Stomach (tissue), 9 donors: ENCODE results near the gene RPL28. TPM values are rescaled to one million over a fixed set of nuclear protein-coding genes. Genes with fewer than 3 reads are reported as not detected.

Experiments used
- DNase-seq, 2 donors: peaks; one replicate each; pipeline versions ENCODE4 v3.0.0 to v3.0.0-alpha.2; 2013 to 2019
- H3K27ac ChIP-seq, 5 donors: fragments of 200-600 bp in 4 of 5; sonication (generic) in 4 of 5; one replicate each; pipeline ENCODE4 v1.5.1; 2013 to 2019; ENCODE audit warnings: mild to moderate bottlenecking in 1 of 5, moderate library complexity in 1 of 5
- H3K27me3 ChIP-seq, 3 donors: fragments of 200-600 bp; sonication (generic); one replicate each; pipeline ENCODE4 v1.5.1; 2017 to 2019; ENCODE audit warnings: mixed run types in 1 of 3
- H3K36me3 ChIP-seq, 4 donors: fragments of 200-600 bp; sonication (generic); 1 replicate in 3 of 4; 2 replicates in 1 of 4; pipeline ENCODE4 v1.5.1; 2016 to 2019
- H3K4me1 ChIP-seq, 4 donors: fragments of 200-600 bp; sonication (generic); one replicate each; pipeline ENCODE4 v1.5.1; 2016 to 2019
- H3K4me3 ChIP-seq, 4 donors: fragments of 200-600 bp; sonication (generic) in 3 of 4; one replicate each; pipeline ENCODE4 v1.5.1; 2016 to 2019; ENCODE audit warnings: mild to moderate bottlenecking in 1 of 4
- H3K9me3 ChIP-seq, 4 donors: fragments of 200-600 bp; sonication (generic); one replicate each; pipeline ENCODE4 v1.5.1; 2016 to 2019
- EP300 ChIP-seq: sonication (generic); formaldehyde crosslinking; IDR thresholded peaks from one replicate; pipeline ENCODE4 v1.6.1; 2017; ENCODE audit warnings: antibody characterized with exemption
- POLR2A ChIP-seq, 4 donors: fragments of 450-650 bp; IDR thresholded peaks; one replicate each; pipeline ENCODE4 v1.6.1; 2016; ENCODE audit warnings: antibody characterized with exemption in 4 of 4, control low read depth in 2 of 4, mild to moderate bottlenecking in 1 of 4, moderate library complexity in 1 of 4
- POLR2AphosphoS5 ChIP-seq, 3 donors: sonication (generic); formaldehyde crosslinking; IDR thresholded peaks; one replicate each; pipeline ENCODE4 v1.6.1; 2016; ENCODE audit warnings: antibody characterized with exemption in 3 of 3
- WGBS, 5 donors: extraction: QIAGEN DNeasy Blood & Tissue Kit in 3 of 5; methylation state at CpG; one replicate each; pipeline versions ENCODE4 v1.1.5 to v1.1.7; 2013 to 2018; 5-methylcytosine and 5-hydroxymethylcytosine counted together
- intact Hi-C: fragments of 100-400 bp; cut with DNase I; formaldehyde crosslinking; loops from one replicate; pipeline ENCODE4 v1.15.1; 2023; ENCODE audit warnings: low total_unique reads
- polyA plus RNA-seq, 3 donors: library from polyadenylated mRNA; stranded (reverse); fragments of 200-250 nt; gene quantifications; one replicate each; pipeline ENCODE4 v1.2.3, GENCODE V29; 2013
- total RNA-seq, 5 donors: library from RNA; depleted of rRNA; stranded (reverse); fragments of >200 nt; gene quantifications; one replicate each; pipeline versions ENCODE4 v1.1.0 to v1.2.3, GENCODE V29; 2014 to 2016
- TF ChIP-seq, protein P1 (sequence below), 7 experiments: fragments of 450-650 bp in 4 of 7; fragments of 200-600 bp in 3 of 7; sonication (generic) in 3 of 7; IDR thresholded peaks; one replicate each; pipeline ENCODE4 v1.5.1; 2016 to 2019; ENCODE audit warnings: antibody characterized with exemption in 7 of 7, control low read depth in 2 of 7, mild to moderate bottlenecking in 1 of 7
- donor health status: healthy with polysubstance abuse.
- donor health status: Bipolar disorder and iron deficiency.
- donor health status: healthy.

The RPL28 gene
- total and polyA plus RNA-seq, 8 donors: 47.5 to 2,388 (median 624) TPM

DNA sequence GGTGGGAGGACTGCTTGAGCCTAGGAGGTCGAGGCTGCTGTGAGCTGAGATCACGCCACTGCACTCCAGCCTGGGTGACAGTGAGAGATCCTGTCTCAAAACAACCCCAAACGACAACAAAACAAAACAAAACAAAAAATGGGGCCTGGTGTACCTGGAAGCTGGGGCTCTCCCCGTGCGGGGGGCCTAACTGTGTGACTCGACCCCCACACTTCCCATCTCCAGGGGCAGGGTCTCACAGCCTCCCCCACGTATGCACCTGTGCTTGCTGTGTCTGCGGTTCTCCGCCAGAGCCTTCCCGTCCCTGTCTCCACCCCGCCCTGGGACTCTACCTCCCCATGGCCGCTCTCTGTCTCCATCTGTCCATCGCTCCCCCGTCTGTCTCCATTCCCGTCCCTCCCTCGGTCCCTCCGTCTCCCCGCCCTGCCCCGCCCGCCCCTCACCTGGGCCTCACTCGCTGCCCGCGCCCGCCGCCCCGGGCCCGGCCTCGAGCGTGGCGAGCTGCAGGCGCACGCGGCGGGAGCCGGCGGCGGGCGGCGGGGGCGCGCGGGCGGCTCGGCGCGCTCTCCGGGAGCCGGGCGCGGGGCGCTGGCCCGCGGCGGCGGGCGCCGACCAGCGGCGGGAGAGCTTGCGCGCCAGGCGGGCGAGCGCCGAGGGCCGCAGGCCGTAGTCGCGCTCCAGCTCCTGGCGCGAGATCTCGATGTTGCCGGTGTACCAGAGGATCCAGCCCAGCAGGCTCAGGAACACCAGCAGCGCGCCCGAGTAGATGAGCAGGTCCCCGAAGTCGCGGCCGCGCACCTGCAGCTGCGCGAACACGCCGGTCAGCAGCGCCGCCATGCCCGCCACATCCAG is 2.2 kb upstream of the RPL28 start:
- Histone ChIP-seq H3K36me3 (peaks cover 14 to 20% (median 16%) of the 10 kb centered on the region in 4 donors), H3K27ac (peak overlapping the region; percentile 89 to 97 (median 93)), H3K4me3 (peak overlapping the region; percentile 79 to 90 (median 88)), H3K27me3 (peaks cover 0 to 1% (median 0%) of the 10 kb centered on the region in 3 donors), H3K9me3 (no peaks in the 10 kb centered on the region), H3K4me1 (peaks cover 38 to 49% (median 46%) of the 10 kb centered on the region in 4 donors)
- intact Hi-C loops: no loop called here
- TF ChIP-seq POLR2A (IDR thresholded peaks at IDR 0.05): no peak
- TF ChIP-seq, protein P1, sequence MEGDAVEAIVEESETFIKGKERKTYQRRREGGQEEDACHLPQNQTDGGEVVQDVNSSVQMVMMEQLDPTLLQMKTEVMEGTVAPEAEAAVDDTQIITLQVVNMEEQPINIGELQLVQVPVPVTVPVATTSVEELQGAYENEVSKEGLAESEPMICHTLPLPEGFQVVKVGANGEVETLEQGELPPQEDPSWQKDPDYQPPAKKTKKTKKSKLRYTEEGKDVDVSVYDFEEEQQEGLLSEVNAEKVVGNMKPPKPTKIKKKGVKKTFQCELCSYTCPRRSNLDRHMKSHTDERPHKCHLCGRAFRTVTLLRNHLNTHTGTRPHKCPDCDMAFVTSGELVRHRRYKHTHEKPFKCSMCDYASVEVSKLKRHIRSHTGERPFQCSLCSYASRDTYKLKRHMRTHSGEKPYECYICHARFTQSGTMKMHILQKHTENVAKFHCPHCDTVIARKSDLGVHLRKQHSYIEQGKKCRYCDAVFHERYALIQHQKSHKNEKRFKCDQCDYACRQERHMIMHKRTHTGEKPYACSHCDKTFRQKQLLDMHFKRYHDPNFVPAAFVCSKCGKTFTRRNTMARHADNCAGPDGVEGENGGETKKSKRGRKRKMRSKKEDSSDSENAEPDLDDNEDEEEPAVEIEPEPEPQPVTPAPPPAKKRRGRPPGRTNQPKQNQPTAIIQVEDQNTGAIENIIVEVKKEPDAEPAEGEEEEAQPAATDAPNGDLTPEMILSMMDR (IDR thresholded peaks at IDR 0.05): peak in 2 of 7 experiments; percentile 15 to 33
- DNase-seq: peak; percentile 58 to 89
- 4 to 12% (median 5%) methylated on average over 31 to 88 of the region's 88 CpGs for WGBS, 5 donors

DNA sequence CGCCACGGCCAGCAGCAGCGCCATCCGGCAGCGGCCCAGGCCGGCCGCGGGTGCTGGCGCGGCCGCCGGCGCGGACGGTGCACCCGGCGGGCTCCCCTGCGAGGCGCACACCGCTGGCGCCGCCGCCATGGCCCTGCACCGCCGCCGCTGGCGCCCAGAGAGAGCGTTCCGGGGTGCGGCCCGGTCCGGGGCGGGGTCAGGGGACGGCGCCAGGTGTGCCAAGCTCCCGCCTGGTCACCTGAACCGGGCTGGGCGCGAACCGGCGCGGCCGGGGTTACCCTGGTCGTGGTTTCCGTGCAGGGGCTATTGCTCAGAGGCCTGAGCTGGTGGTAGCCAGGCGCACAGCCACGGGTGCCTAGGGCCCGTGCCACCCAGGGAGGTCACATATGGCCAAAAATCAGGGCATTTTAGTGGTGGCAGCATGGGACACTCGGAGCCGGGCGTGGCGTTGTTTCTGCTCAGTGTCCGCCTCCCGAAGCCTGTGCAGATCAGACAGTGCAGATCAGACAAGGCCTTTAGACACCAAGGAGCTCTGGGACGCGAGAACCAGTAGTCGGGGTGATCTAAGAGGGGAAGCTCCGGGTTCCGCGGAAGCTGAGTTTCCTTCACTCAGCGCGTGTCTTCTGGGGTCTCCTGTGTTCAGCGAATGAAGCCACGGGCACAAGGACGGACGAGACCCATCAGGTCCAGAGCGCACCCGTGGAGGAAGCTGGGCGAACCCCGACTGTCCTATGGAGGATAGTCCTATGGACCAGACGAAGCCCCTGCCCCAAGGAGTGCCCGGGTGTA is 1.4 kb upstream of the RPL28 start, which contains the start of gene TMEM238:
TSS of gene TMEM238 (minus strand) at position 162 of the 789 bp plus-strand sequence. CDS start at position 129, 33 bp downstream.
- 8 to 21% (median 12%) methylated on average over 45 to 72 of the region's 72 CpGs for WGBS, 5 donors
- intact Hi-C loops: no loop called here
- peak; percentile 82 to 83 for DNase-seq

DNA sequence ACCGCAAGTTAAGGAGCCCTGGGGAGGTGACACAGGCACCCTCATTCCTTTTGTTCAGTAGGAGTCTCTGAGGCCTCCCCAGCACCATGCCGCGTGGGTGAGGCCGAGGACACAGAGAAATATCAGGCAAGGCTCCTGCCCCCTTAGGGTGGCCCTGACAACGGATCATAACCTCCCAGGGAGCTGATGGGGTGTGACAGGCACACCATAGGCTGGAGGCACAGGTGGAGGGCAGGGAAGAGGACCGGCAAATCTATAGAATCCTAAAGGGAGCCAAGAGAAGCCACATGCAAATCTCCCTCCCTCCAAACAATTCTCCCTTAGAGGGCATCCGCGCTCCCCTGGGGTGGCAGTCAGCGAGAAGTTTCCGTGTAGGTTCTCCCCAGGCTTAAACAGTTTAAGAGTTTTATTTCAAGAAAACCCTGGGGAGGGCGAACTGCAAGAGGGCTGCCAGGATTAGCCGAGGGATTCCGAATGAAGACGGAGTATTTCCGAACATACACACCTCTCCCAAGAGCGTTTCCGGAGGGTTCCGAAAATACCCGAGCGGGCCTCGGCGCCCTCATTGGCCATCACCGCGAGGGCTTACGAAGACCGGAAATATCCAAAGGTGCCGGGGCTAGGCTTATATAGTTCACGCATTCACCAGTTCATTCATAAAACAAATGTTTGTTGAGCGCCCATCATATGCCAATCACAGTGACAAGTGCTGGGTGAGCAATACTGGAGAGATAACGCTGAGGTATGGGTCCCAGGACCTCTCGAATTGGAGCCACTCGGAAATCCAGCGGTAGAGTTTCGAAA is 610 bp upstream of the RPL28 start:
- no peaks in the 10 kb centered on the region for H3K9me3 ChIP-seq
- H3K27ac ChIP-seq: peak overlapping the region; percentile 89 to 97 (median 93)
- intact Hi-C loops: no loop called here
- peak in 1 of 3 donors; percentile 4 for TF ChIP-seq POLR2AphosphoS5 (IDR thresholded peaks at IDR 0.05)
- TF ChIP-seq, protein P1 (IDR thresholded peaks at IDR 0.05): no peak
- peak; percentile 97 to 98 for DNase-seq
- H3K4me3 ChIP-seq: peak overlapping the region; percentile 79 to 90 (median 88)
- 3 to 5% (median 3%) methylated on average over 34 of the region's 34 CpGs for WGBS, 5 donors
- H3K27me3 ChIP-seq: no peaks in the 10 kb centered on the region
- peaks cover 25 to 37% (median 31%) of the 10 kb centered on the region in 4 donors for H3K36me3 ChIP-seq
- H3K4me1 ChIP-seq: peaks cover 43 to 65% (median 61%) of the 10 kb centered on the region in 4 donors

More for the DNA sequence above, 1.4 kb upstream of the RPL28 start, which contains the start of gene TMEM238:
- Histone ChIP-seq H3K9me3 (no peaks in the 10 kb centered on the region), H3K36me3 (peaks cover 22 to 29% (median 23%) of the 10 kb centered on the region in 4 donors), H3K27ac (peak within 1 kb of the TSS; percentile 89 to 97 (median 93)), H3K4me3 (peak within 1 kb of the TSS; percentile 79 to 90 (median 88)), H3K27me3 (no peaks in the 10 kb centered on the region), H3K4me1 (peaks cover 43 to 57% (median 53%) of the 10 kb centered on the region in 4 donors)
- TF ChIP-seq POLR2AphosphoS5 (IDR thresholded peaks at IDR 0.05) (peak in 2 of 3 donors; percentile 34 to 50), EP300 (no peak), POLR2A (IDR thresholded peaks at IDR 0.05) (no peak)
- TF ChIP-seq, protein P1 (IDR thresholded peaks at IDR 0.05): no peak
